Measurements from ENCODE around the gene PROSER2.

The PROSER2 gene

DNA sequence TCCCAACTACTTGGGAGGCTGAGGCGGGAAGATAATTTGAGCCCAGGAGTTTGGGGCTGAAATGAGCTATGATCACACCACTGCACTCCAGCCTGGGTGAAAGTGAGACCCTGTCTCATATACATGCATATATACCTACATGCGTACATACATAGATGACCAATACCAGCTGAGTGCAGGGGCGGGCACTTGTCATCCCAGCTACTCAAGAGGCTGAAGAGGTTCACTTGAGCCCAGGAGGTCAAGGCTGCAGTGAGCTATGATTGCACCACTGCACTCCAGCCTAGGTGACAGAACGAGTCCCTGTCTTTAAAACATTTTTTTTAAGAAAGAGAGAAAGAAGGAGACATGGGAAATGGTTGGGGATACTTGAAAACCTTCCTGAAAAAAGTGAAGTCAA is 17.4 kb upstream of the PROSER2 start:
- DNase-seq = no peak

- DNase-seq = no peak
Measured at GRCh38 chr10:11806706-11807105, 16.4 kb upstream of the PROSER2 start.

- DNase-seq = no peak
Measured at GRCh38 chr10:11808808-11809207, 14.3 kb upstream of the PROSER2 start.

GRCh38 chr10:11810313-11810766 is 12.8 kb upstream of the PROSER2 start:
- DNase-seq = no peak

DNA sequence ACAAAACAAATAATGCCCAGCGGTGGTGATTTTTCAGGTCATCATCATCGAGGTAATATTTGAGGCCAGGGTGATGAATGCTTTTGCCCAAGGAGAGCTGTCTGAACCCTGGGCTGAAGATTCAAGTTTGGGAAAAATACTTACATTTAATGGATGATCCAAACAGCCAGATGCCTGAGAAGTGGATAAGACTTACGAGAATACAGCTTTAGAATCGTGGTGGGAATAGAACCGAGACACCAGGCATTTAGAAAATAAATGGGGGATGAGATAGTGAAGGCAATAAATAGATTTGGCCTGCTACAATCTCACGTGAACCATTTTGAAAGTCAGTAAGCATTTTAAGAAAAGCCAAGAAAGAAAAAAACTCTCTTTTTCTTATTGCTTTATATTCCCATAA is 12.2 kb upstream of the PROSER2 start:
- DNase-seq = no peak

DNA sequence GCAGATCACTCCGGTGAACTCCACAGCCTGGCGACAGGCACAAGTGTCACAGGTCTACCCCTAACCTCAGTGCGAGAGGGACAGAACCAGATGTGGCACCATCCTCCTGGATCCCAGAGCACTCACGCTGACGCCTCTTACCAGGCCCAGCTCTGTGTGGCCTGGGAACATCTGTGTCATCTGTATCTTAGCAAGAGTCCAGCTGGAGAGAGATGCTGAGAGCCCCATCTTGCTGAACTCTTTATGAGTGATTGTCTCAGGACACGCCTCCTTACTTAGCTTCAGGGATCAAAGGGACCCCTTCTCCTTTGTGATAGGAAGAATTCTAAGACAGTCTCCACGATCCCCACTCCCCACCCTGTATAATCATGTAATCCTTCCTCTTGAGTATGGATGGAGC is 10.0 kb upstream of the PROSER2 start:
- DNase-seq = no peak

GRCh38 chr10:11813855-11814567 is 9.1 kb upstream of the PROSER2 start:
- DNase-seq = no peak

DNA sequence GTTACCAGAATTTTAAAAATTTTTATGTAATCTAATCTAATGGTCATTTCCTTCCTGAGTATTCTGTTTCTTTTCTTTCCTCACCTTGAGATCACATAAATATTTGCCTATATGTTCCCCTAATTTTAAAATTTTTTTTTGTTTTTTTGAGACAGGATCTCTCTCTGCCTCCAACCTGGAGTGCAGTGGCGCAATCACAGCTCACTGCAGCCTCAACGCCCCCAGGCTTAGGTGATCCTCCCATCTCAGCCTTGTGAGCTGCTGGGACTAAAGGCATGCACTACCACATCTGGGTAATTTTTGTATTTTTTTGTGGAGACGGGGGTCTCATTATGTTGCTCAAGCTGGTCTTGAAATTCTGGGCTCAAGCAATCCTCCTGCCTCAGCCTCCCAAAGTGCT is 4.1 kb upstream of the PROSER2 start:
- DNase-seq = no peak

GRCh38 chr10:11822026-11822756 is 965 bp upstream of the PROSER2 start:
- DNase-seq = no peak

- no peak for DNase-seq
Measured at GRCh38 chr10:11822809-11823121, 391 bp upstream of the PROSER2 start.

GRCh38 chr10:11823989-11824346 is 812 bp downstream of the PROSER2 start:
- no peak for DNase-seq

DNA sequence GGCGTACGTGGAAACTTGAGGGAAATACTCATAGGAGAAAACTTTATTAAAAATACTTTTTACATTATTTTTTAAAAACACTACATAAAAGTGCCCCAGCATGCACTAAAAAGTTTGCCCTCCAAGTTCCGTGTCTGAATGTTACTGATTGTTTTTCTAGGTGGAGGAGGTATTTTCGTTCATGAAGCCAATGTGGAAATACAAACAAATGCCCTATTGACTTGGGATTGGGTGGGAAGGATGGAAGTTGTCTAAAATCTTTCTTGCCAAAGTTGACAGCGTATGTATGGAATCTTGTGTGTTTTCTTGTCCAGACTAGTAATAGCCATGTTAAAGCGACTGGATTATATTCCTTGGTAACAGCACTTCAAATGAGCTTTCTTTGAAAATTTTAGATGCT is 1.2 kb downstream of the PROSER2 start:
- DNase-seq = no peak

- DNase-seq = no peak
Measured at GRCh38 chr10:11824825-11825224, 1.7 kb downstream of the PROSER2 start.

- DNase-seq = no peak
Measured at GRCh38 chr10:11825796-11826414, 2.7 kb downstream of the PROSER2 start.

DNA sequence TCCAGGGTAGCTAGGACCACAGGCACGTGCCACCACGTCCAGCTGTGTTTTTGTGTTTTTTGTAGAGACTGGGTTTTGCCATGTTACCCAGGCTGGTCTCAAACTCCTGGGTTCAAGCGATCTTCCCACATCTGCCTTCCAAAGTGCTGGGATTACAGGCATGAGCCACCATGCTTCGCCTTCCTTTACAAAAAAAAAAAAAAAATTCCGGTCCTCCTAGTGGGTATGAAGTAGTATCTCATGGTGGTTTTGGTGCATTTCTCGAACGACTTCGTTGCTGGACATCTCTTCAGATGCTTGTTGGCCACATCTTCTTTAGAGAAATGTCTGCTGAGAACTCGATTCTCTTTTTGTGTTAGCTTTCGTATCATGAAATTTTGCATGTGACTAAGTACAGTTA is 3.9 kb downstream of the PROSER2 start:
- DNase-seq = no peak

GRCh38 chr10:11827414-11827813 is 4.3 kb downstream of the PROSER2 start:
- DNase-seq = no peak

DNA sequence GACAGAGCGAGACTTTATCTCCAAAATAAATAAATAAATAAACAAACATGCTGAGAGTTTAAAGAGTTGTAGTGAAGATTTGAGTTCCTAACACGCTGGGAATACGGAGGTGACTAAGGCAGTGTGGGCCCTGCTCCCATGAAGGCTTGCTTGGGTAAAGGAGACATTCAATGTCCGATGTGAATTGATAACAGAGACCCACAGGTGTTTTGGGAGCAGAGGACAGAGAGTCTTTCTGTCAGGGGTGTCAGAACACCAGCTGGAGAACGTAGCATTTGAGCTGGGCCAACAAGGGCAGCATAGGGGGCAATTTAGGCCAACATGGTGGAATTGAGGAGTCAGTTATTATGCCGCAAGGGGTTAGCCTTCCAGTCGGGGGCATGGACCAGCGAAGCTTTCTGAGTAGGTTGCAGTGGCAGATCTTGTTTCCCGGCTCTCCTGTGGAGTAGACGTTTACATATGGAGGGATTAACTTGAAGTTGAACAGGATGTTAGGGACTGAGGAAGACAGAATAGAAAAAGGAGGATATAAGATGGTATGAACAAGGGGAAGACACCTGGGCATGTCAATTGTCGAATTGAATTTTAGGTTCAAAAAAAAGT is 5.6 kb downstream of the PROSER2 start:
- no peak for DNase-seq

- no peak for DNase-seq
Measured at GRCh38 chr10:11830836-11831519, 7.8 kb downstream of the PROSER2 start.

DNA sequence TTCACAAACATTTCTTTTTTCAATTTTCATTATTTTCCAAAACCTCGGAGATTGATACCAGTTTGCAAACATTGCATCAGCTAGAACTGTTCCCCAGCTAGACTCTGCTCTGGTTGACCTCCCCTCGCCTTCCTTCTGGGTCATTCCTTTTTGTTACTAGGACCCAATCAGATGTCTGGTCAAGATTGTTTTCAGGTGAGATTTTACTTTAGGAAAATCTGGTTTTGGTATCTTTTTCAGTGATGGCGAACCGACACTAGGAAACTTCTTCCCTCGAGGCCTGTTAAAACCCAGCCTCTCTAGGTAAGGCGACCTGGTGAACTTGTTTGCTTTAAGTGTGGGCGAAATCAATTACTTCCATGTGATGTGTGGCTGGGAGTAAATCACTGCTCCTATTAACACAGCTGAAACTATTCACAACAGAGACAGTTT is 8.4 kb downstream of the PROSER2 start:
- no peak for DNase-seq

GRCh38 chr10:11832042-11832441 is 8.9 kb downstream of the PROSER2 start:
- DNase-seq = no peak

DNA sequence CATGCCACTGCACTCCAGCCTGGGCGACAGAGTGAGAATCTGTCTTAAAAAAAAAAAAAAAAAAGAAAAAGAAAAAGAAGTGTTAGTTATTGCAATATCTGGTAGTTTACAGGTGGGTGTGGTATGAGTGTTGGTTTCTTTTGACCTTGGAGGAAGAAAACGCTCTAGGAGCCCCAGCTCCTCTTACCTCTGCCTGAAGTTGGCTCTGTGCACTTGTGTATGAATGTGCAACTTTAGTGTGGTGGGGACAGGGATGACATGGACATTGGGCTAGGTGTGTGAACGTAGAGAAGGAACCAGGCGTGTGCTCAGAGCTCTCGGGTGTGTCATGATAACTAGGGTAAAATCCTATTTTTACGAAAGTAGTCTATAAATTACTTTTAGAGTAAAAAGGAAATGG is 11.9 kb downstream of the PROSER2 start:
- no peak for DNase-seq

GRCh38 chr10:11835704-11836103 is 12.5 kb downstream of the PROSER2 start:
- DNase-seq = no peak
